HepG2 (cell line): Measurements from ENCODE around the gene LHPP. TPM values are rescaled to one million over a fixed set of nuclear protein-coding genes. Genes with fewer than 3 reads are reported as not detected.
A peak's percentile ranks its signal among the peaks of the same experiment; 100 is the strongest.

Experiments used
- ATF1 ChIP-seq: IDR thresholded peaks from 2 replicates; pipeline ENCODE4 v1.6.1; 2016; ENCODE audit warnings: mild to moderate bottlenecking, control low read depth
- FOXK1 ChIP-seq: sonication (generic); formaldehyde crosslinking; IDR thresholded peaks from 2 replicates; pipeline ENCODE4 v1.4.0; 2020; ENCODE audit warnings: low read depth, missing genetic modification reagents, borderline replicate concordance
- GATAD2A ChIP-seq: IDR thresholded peaks from 2 replicates; pipeline ENCODE4 v1.6.1; 2016
- LCORL ChIP-seq, 2 experiments: fragments of 450-650 bp in 1 of 2; sonication (generic) in 1 of 2; formaldehyde crosslinking in 1 of 2; IDR thresholded peaks; 2 replicates each; pipeline versions ENCODE4 v1.5.0 to v1.6.1; 2017 to 2020; ENCODE audit warnings: antibody characterized with exemption in 1 of 2, missing genetic modification reagents in 1 of 2
- NBN ChIP-seq: fragments of 450-650 bp; conservative IDR thresholded peaks from 2 replicates; pipeline ENCODE4 v1.6.1; 2017
- NR2F6 ChIP-seq, 2 experiments: IDR thresholded peaks; 2 replicates each; pipeline ENCODE4 v1.6.1; 2016; ENCODE audit warnings: antibody characterized with exemption in 1 of 2, mild to moderate bottlenecking in 1 of 2
- PCBP1 ChIP-seq: fragments of 200-400 bp; formaldehyde crosslinking; IDR thresholded peaks from 2 replicates; pipeline ENCODE4 v1.6.1; 2017; ENCODE audit warnings: mild to moderate bottlenecking, low read depth, low read length, borderline replicate concordance
- PHF5A ChIP-seq: IDR thresholded peaks from one replicate; pipeline ENCODE4 v1.6.1; 2018; ENCODE audit warnings: low read depth, missing genetic modification reagents; ENCODE audit not compliant: unreplicated experiment
- PPARG ChIP-seq: conservative IDR thresholded peaks from 2 replicates; pipeline ENCODE4 v1.6.1; 2016; ENCODE audit warnings: missing biosample characterization, missing genetic modification reagents
- SPEN ChIP-seq: sonication (generic); formaldehyde crosslinking; IDR thresholded peaks from 2 replicates; pipeline ENCODE4 v1.5.1; 2020; ENCODE audit warnings: low read depth, mild to moderate bottlenecking, missing genetic modification reagents
- ZFP1 ChIP-seq: IDR thresholded peaks from 2 replicates; pipeline ENCODE4 v1.6.1; 2016
- ZNF317 ChIP-seq: sonication (generic); formaldehyde crosslinking; IDR thresholded peaks from 2 replicates; pipeline ENCODE4 v1.5.0; 2020; ENCODE audit warnings: mild to moderate bottlenecking, missing genetic modification reagents
- polyA plus RNA-seq, 8 experiments: library from polyadenylated mRNA; depleted of rRNA in 3 of 8; stranded (reverse) in 7 of 8; unstranded in 1 of 8; fragments of >200 nt; fragmentation: Illumina TruSeq in 4 of 8; extraction: Trizol in 4 of 8; gene quantifications; 2 replicates each; pipeline versions ENCODE4 v1.2.1 to v1.2.3, GENCODE V29; 2011 to 2016; ENCODE audit warnings: low read depth in 4 of 8, missing spikeins in 1 of 8, mixed read lengths in 1 of 8; ENCODE audit not compliant: insufficient read depth in 1 of 8
- total RNA-seq, 5 experiments: library from RNA; depleted of rRNA; stranded (reverse); fragments of >200 nt; fragmentation: Illumina TruSeq; extraction: Trizol; gene quantifications; 2 replicates each; pipeline ENCODE4 v1.2.3, GENCODE V29; 2016; ENCODE audit warnings: low read depth in 1 of 5
- TF ChIP-seq, protein P1 (sequence below): IDR thresholded peaks from 2 replicates; pipeline ENCODE4 v1.6.1; 2016
- TF ChIP-seq, protein P2 (sequence below): sonication (generic); formaldehyde crosslinking; IDR thresholded peaks from 2 replicates; pipeline ENCODE4 v1.5.0; 2020; ENCODE audit warnings: missing genetic modification reagents
- TF ChIP-seq, protein P3 (sequence below): sonication (generic); formaldehyde crosslinking; IDR thresholded peaks from 2 replicates; pipeline ENCODE4 v1.9.0; 2021; ENCODE audit warnings: missing genetic modification reagents, mild to moderate bottlenecking, borderline replicate concordance
- TF ChIP-seq, protein P4 (sequence below): sonication (generic); formaldehyde crosslinking; IDR thresholded peaks from 2 replicates; pipeline ENCODE4 v1.4.0; 2020; ENCODE audit warnings: low read depth, missing genetic modification reagents
- TF ChIP-seq, protein P5 (sequence below): sonication (generic); formaldehyde crosslinking; IDR thresholded peaks from 2 replicates; pipeline ENCODE4 v1.5.0; 2020; ENCODE audit warnings: mild to moderate bottlenecking, missing genetic modification reagents
- TF ChIP-seq, protein P6 (sequence below): IDR thresholded peaks from 2 replicates; pipeline ENCODE4 v1.6.1; 2016

LHPP gene
- total and polyA plus RNA-seq, 2 of the 13 experiments (the other 11 are each of a cell fraction or from before 2014, with no cell fraction given): 5.2 to 13.1 TPM

DNA sequence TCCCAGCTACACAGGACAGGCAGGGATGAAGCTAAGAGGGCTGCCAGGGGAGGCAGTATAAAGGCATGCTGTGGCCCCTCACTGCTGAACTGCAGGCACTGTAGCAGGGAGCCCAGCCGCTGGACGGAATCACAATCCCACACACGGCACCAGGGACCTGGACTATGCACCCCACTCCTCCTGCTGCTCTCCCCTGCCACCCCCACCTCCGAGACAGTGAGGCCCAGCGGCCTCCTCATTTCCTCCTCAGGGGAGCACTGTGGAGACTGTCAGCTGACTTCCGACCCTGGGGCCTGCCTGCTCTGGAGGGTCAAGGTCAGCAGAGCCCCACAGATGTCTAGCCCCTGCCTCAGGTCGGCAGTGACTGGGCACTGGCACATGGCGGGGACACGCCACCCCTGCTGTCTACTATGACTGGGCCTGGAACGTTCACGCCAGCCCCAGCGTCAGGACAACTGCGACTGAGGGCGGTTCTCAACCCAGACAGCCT lies 189.8 kb downstream of the LHPP start (continued):
- TF ChIP-seq SPEN (CRISPR knock-in tag) (peak; percentile 57; the same call in 1 of the 2 replicates), ZNF317 (CRISPR knock-in tag) (0 out of 2 replicates have a peak, but pooled peaks have one; percentile 18), GATAD2A (CRISPR knock-in tag) (peak; percentile 56; the same call in 1 of the 2 replicates), PPARG (no peak), ZFP1 (CRISPR knock-in tag) (no peak), NR2F6 (IDR thresholded peaks at IDR 0.05) (peak; percentile 89), NR2F6 (CRISPR knock-in tag; IDR thresholded peaks at IDR 0.05) (peak; percentile 86), PHF5A (CRISPR knock-in tag) (no peak), PCBP1 (0 out of 2 replicates have a peak, but pooled peaks have one; percentile 41), NBN (no peak), LCORL (IDR thresholded peaks at IDR 0.05) (no peak), LCORL (CRISPR knock-in tag; IDR thresholded peaks at IDR 0.05) (0 out of 2 replicates have a peak, but pooled peaks have one; percentile 37), ATF1 (CRISPR knock-in tag) (no peak), FOXK1 (no peak)
- TF ChIP-seq, protein P1, sequence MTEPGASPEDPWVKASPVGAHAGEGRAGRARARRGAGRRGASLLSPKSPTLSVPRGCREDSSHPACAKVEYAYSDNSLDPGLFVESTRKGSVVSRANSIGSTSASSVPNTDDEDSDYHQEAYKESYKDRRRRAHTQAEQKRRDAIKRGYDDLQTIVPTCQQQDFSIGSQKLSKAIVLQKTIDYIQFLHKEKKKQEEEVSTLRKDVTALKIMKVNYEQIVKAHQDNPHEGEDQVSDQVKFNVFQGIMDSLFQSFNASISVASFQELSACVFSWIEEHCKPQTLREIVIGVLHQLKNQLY (CRISPR knock-in tag): peak; percentile 33; the same call in 1 of the 2 replicates
- TF ChIP-seq, protein P2, sequence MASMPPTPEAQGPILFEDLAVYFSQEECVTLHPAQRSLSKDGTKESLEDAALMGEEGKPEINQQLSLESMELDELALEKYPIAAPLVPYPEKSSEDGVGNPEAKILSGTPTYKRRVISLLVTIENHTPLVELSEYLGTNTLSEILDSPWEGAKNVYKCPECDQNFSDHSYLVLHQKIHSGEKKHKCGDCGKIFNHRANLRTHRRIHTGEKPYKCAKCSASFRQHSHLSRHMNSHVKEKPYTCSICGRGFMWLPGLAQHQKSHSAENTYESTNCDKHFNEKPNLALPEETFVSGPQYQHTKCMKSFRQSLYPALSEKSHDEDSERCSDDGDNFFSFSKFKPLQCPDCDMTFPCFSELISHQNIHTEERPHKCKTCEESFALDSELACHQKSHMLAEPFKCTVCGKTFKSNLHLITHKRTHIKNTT: no peak
- TF ChIP-seq, protein P3, sequence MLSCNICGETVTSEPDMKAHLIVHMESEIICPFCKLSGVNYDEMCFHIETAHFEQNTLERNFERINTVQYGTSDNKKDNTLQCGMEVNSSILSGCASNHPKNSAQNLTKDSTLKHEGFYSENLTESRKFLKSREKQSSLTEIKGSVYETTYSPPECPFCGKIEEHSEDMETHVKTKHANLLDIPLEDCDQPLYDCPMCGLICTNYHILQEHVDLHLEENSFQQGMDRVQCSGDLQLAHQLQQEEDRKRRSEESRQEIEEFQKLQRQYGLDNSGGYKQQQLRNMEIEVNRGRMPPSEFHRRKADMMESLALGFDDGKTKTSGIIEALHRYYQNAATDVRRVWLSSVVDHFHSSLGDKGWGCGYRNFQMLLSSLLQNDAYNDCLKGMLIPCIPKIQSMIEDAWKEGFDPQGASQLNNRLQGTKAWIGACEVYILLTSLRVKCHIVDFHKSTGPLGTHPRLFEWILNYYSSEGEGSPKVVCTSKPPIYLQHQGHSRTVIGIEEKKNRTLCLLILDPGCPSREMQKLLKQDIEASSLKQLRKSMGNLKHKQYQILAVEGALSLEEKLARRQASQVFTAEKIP (CRISPR knock-in tag): no peak
- TF ChIP-seq, protein P4, sequence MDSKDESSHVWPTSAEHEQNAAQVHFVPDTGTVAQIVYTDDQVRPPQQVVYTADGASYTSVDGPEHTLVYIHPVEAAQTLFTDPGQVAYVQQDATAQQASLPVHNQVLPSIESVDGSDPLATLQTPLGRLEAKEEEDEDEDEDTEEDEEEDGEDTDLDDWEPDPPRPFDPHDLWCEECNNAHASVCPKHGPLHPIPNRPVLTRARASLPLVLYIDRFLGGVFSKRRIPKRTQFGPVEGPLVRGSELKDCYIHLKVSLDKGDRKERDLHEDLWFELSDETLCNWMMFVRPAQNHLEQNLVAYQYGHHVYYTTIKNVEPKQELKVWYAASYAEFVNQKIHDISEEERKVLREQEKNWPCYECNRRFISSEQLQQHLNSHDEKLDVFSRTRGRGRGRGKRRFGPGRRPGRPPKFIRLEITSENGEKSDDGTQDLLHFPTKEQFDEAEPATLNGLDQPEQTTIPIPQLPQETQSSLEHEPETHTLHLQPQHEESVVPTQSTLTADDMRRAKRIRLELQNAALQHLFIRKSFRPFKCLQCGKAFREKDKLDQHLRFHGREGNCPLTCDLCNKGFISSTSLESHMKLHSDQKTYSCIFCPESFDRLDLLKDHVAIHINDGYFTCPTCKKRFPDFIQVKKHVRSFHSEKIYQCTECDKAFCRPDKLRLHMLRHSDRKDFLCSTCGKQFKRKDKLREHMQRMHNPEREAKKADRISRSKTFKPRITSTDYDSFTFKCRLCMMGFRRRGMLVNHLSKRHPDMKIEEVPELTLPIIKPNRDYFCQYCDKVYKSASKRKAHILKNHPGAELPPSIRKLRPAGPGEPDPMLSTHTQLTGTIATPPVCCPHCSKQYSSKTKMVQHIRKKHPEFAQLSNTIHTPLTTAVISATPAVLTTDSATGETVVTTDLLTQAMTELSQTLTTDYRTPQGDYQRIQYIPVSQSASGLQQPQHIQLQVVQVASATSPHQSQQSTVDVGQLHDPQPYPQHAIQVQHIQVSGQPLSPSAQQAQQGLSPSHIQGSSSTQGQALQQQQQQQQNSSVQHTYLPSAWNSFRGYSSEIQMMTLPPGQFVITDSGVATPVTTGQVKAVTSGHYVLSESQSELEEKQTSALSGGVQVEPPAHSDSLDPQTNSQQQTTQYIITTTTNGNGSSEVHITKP: no peak
- TF ChIP-seq, protein P5, sequence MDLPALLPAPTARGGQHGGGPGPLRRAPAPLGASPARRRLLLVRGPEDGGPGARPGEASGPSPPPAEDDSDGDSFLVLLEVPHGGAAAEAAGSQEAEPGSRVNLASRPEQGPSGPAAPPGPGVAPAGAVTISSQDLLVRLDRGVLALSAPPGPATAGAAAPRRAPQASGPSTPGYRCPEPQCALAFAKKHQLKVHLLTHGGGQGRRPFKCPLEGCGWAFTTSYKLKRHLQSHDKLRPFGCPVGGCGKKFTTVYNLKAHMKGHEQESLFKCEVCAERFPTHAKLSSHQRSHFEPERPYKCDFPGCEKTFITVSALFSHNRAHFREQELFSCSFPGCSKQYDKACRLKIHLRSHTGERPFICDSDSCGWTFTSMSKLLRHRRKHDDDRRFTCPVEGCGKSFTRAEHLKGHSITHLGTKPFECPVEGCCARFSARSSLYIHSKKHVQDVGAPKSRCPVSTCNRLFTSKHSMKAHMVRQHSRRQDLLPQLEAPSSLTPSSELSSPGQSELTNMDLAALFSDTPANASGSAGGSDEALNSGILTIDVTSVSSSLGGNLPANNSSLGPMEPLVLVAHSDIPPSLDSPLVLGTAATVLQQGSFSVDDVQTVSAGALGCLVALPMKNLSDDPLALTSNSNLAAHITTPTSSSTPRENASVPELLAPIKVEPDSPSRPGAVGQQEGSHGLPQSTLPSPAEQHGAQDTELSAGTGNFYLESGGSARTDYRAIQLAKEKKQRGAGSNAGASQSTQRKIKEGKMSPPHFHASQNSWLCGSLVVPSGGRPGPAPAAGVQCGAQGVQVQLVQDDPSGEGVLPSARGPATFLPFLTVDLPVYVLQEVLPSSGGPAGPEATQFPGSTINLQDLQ (CRISPR knock-in tag): no peak
- TF ChIP-seq, protein P6, sequence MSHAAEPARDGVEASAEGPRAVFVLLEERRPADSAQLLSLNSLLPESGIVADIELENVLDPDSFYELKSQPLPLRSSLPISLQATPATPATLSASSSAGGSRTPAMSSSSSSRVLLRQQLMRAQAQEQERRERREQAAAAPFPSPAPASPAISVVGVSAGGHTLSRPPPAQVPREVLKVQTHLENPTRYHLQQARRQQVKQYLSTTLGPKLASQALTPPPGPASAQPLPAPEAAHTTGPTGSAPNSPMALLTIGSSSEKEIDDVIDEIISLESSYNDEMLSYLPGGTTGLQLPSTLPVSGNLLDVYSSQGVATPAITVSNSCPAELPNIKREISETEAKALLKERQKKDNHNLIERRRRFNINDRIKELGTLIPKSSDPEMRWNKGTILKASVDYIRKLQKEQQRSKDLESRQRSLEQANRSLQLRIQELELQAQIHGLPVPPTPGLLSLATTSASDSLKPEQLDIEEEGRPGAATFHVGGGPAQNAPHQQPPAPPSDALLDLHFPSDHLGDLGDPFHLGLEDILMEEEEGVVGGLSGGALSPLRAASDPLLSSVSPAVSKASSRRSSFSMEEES (CRISPR knock-in tag): peak; percentile 80
